HL-60 (cell line): ENCODE results near the gene IL25.

Experiments
- GABPA ChIP-seq: IDR thresholded peaks from 2 replicates; pipeline ENCODE4 v1.6.1; 2012; ENCODE audit warnings: low read depth
- TF ChIP-seq, protein P1 (sequence below): IDR thresholded peaks from one replicate; pipeline ENCODE4 v1.5.1; 2011; ENCODE audit warnings: low read length, control low read depth, inconsistent platforms; ENCODE audit not compliant: insufficient read depth

DNA sequence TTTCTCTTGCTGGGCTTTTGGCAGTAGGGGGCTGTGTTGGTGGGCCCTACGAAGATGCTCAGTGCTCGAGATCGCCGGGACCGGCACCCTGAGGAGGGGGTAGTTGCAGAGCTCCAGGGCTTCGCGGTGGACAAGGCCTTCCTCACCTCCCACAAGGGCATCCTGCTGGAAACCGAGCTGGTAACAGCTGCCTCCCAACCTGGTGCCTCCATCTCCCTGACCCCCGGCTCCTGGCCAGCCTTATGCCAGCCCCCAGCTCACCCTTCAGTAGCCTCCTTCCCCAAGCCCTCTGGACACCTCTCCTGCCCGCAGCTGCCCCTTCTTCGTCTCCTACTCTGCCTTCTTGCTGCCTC lies 4.6 kb downstream of the IL25 start:
- TF ChIP-seq, protein P1, sequence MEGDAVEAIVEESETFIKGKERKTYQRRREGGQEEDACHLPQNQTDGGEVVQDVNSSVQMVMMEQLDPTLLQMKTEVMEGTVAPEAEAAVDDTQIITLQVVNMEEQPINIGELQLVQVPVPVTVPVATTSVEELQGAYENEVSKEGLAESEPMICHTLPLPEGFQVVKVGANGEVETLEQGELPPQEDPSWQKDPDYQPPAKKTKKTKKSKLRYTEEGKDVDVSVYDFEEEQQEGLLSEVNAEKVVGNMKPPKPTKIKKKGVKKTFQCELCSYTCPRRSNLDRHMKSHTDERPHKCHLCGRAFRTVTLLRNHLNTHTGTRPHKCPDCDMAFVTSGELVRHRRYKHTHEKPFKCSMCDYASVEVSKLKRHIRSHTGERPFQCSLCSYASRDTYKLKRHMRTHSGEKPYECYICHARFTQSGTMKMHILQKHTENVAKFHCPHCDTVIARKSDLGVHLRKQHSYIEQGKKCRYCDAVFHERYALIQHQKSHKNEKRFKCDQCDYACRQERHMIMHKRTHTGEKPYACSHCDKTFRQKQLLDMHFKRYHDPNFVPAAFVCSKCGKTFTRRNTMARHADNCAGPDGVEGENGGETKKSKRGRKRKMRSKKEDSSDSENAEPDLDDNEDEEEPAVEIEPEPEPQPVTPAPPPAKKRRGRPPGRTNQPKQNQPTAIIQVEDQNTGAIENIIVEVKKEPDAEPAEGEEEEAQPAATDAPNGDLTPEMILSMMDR: no peak
- TF ChIP-seq GABPA: no peak
